BLaER1 treated with 17β-estradiol and CSF1 and Interleukin-3, amounts not matched to agents 10 nM and 100 nM (cell line): ENCODE results near the gene BABAM2.
"Not testable (repeated sequence)": the region's sequence is repeated elsewhere in the genome, so short reads cannot be mapped to it uniquely, and the experiment has no call there.

Source experiments
- H3K27ac ChIP-seq, 11 experiments: shearing (Covaris generic); formaldehyde crosslinking; 2 replicates each; pipeline ENCODE4 v1.8.1; 2022
- H3K27me3 ChIP-seq, 11 experiments: shearing (Covaris generic); formaldehyde crosslinking; 2 replicates each; pipeline ENCODE4 v1.8.1; 2022
- H3K36me3 ChIP-seq, 11 experiments: shearing (Covaris generic); formaldehyde crosslinking; 2 replicates each; pipeline ENCODE4 v1.8.1; 2022
- H3K4me1 ChIP-seq, 10 experiments: shearing (Covaris generic); formaldehyde crosslinking; 2 replicates each; pipeline ENCODE4 v1.8.1; 2022
- H3K4me2 ChIP-seq, 11 experiments: shearing (Covaris generic); formaldehyde crosslinking; 2 replicates each; pipeline ENCODE4 v1.8.1; 2022
- H3K4me3 ChIP-seq, 10 experiments: shearing (Covaris generic); formaldehyde crosslinking; 2 replicates each; pipeline ENCODE4 v1.8.1; 2022
- H3K9ac ChIP-seq, 11 experiments: shearing (Covaris generic); formaldehyde crosslinking; 2 replicates each; pipeline ENCODE4 v1.8.1; 2022
- H3K9me3 ChIP-seq, 11 experiments: shearing (Covaris generic); formaldehyde crosslinking; replicated peaks in 1 of 11; 2 replicates each; pipeline ENCODE4 v1.8.1; 2022
- H4K20me1 ChIP-seq, 11 experiments: shearing (Covaris generic); formaldehyde crosslinking; 2 replicates each; pipeline ENCODE4 v1.8.1; 2022
- Cebpa-rat ChIP-seq, 11 experiments: shearing (Covaris generic); IDR thresholded peaks; 2 replicates each; pipeline ENCODE4 v1.8.1; 2022

The BABAM2 gene

GRCh38 chr2:28368357-28368798, 477.8 kb downstream of the BABAM2 start:
- peak overlapping the region in 5 of 11 experiments; percentile 16 to 92 (median 80); a peak in 3 of 22 replicates for H3K27ac ChIP-seq
- no peak for TF ChIP-seq Cebpa-rat (IDR thresholded peaks at IDR 0.05)

GRCh38 chr2:28369358-28369757, 478.8 kb downstream of the BABAM2 start:
- H3K9me3 ChIP-seq: no peaks in the 10 kb centered on the region
- H3K9ac ChIP-seq: no peak overlapping the region
- peaks cover 39 to 61% (median 47%) of the 10 kb centered on the region in 10 experiments for H3K4me1 ChIP-seq
- no peak overlapping the region; a peak in 2 of 22 replicates for H3K27ac ChIP-seq
- no peaks in the 10 kb centered on the region for H3K27me3 ChIP-seq
- H3K4me3 ChIP-seq: no peak overlapping the region
- TF ChIP-seq Cebpa-rat (IDR thresholded peaks at IDR 0.05): no peak
- H3K36me3 ChIP-seq: no peaks in the 10 kb centered on the region
- no peaks in the 10 kb centered on the region for H4K20me1 ChIP-seq
- peak overlapping the region in 4 of 11 experiments; percentile 23 to 39 (median 37); a peak in 5 of 22 replicates for H3K4me2 ChIP-seq

More at GRCh38 chr2:28368357-28368798, 477.8 kb downstream of the BABAM2 start:
- Histone ChIP-seq H3K4me2 (peak overlapping the region in 9 of 11 experiments; percentile 35 to 100 (median 80); a peak in 10 of 22 replicates), H3K4me3 (no peak overlapping the region), H3K36me3 (no peaks in the 10 kb centered on the region), H3K4me1 (peaks cover 42 to 70% (median 55%) of the 10 kb centered on the region in 10 experiments), H3K9ac (no peak overlapping the region), H3K27me3 (no peaks in the 10 kb centered on the region), H3K9me3 (no peaks in the 10 kb centered on the region), H4K20me1 (no peaks in the 10 kb centered on the region)

GRCh38 chr2:28370354-28370753, 479.8 kb downstream of the BABAM2 start:
- Histone ChIP-seq H3K4me2 (peak overlapping the region in 5 of 11 experiments; percentile 10 to 59 (median 48); a peak in 6 of 22 replicates), H3K36me3 (no peaks in the 10 kb centered on the region), H3K4me1 (peaks cover 29 to 51% (median 37%) of the 10 kb centered on the region in 10 experiments), H4K20me1 (no peaks in the 10 kb centered on the region), H3K9ac (no peak overlapping the region), H3K9me3 (no peaks in the 10 kb centered on the region), H3K27ac (no peak overlapping the region), H3K4me3 (no peak overlapping the region), H3K27me3 (no peaks in the 10 kb centered on the region)
- TF ChIP-seq Cebpa-rat (IDR thresholded peaks at IDR 0.05): no peak

- not testable (repeated sequence) for H3K27ac ChIP-seq, H3K9me3 ChIP-seq, H3K4me2 ChIP-seq, H3K36me3 ChIP-seq, H4K20me1 ChIP-seq, H3K9ac ChIP-seq, H3K4me3 ChIP-seq, H3K27me3 ChIP-seq
- peaks cover 15 to 37% (median 23%) of the 10 kb centered on the region in 10 experiments for H3K4me1 ChIP-seq
These were observed 481.2 kb downstream of the BABAM2 start for GRCh38 chr2:28371728-28372127.

- no peaks in the 10 kb centered on the region for H3K27me3 ChIP-seq
- H3K4me3 ChIP-seq: no peak overlapping the region
- H3K4me2 ChIP-seq: no peak overlapping the region
- no peak overlapping the region for H3K9ac ChIP-seq
- TF ChIP-seq Cebpa-rat (IDR thresholded peaks at IDR 0.05): no peak
- peaks cover 11 to 33% (median 16%) of the 10 kb centered on the region in 10 experiments for H3K4me1 ChIP-seq
- no peaks in the 10 kb centered on the region for H3K36me3 ChIP-seq
- no peaks in the 10 kb centered on the region for H4K20me1 ChIP-seq
- H3K27ac ChIP-seq: no peak overlapping the region
- H3K9me3 ChIP-seq: no peaks in the 10 kb centered on the region
These were observed 483.3 kb downstream of the BABAM2 start for GRCh38 chr2:28373854-28374253.

GRCh38 chr2:28374331-28374730, 483.8 kb downstream of the BABAM2 start:
- no peak overlapping the region for H3K9ac ChIP-seq
- no peaks in the 10 kb centered on the region for H4K20me1 ChIP-seq
- peaks cover 16 to 33% (median 18%) of the 10 kb centered on the region in 10 experiments for H3K4me1 ChIP-seq
- no peak overlapping the region for H3K27ac ChIP-seq
- no peak overlapping the region for H3K4me3 ChIP-seq
- H3K27me3 ChIP-seq: no peaks in the 10 kb centered on the region
- H3K9me3 ChIP-seq: no peaks in the 10 kb centered on the region
- 0 out of 22 replicates have a peak overlapping the region, but pooled peaks of 1 of the 11 experiments have one; percentile 0 for H3K4me2 ChIP-seq
- no peak for TF ChIP-seq Cebpa-rat (IDR thresholded peaks at IDR 0.05)
- H3K36me3 ChIP-seq: no peaks in the 10 kb centered on the region

- Histone ChIP-seq H4K20me1 (no peaks in the 10 kb centered on the region), H3K9me3 (no peaks in the 10 kb centered on the region), H3K27ac (no peak overlapping the region), H3K27me3 (no peaks in the 10 kb centered on the region), H3K4me1 (peaks cover 25 to 34% (median 26%) of the 10 kb centered on the region in 10 experiments), H3K36me3 (no peaks in the 10 kb centered on the region), H3K4me2 (no peak overlapping the region), H3K9ac (no peak overlapping the region), H3K4me3 (no peak overlapping the region)
- no peak for TF ChIP-seq Cebpa-rat (IDR thresholded peaks at IDR 0.05)
These were observed 484.7 kb downstream of the BABAM2 start for GRCh38 chr2:28375236-28375635.

- H3K4me2 ChIP-seq: no peak overlapping the region
- no peak overlapping the region for H3K4me3 ChIP-seq
- H3K4me1 ChIP-seq: peaks cover 24 to 38% (median 34%) of the 10 kb centered on the region in 10 experiments
- no peak for TF ChIP-seq Cebpa-rat (IDR thresholded peaks at IDR 0.05)
- no peaks in the 10 kb centered on the region for H3K36me3 ChIP-seq
- H3K27me3 ChIP-seq: no peaks in the 10 kb centered on the region
- H3K9ac ChIP-seq: no peak overlapping the region
- H4K20me1 ChIP-seq: no peaks in the 10 kb centered on the region
- H3K9me3 ChIP-seq: no peaks in the 10 kb centered on the region
- H3K27ac ChIP-seq: no peak overlapping the region
These were observed 485.5 kb downstream of the BABAM2 start for GRCh38 chr2:28375742-28376631.

- H3K9ac ChIP-seq: no peak overlapping the region
- H3K4me1 ChIP-seq: peaks cover 37 to 51% (median 47%) of the 10 kb centered on the region in 10 experiments
- peak overlapping the region in 5 of 11 experiments; percentile 74 to 80 (median 77); a peak in 7 of 22 replicates for H3K4me2 ChIP-seq
These were observed 486.8 kb downstream of the BABAM2 start for GRCh38 chr2:28377195-28377816.

More at GRCh38 chr2:28377195-28377816, 486.8 kb downstream of the BABAM2 start:
- no peak for TF ChIP-seq Cebpa-rat (IDR thresholded peaks at IDR 0.05)
- no peaks in the 10 kb centered on the region for H4K20me1 ChIP-seq
- H3K36me3 ChIP-seq: no peaks in the 10 kb centered on the region
- no peaks in the 10 kb centered on the region for H3K9me3 ChIP-seq
- no peak overlapping the region; a peak in 1 of 22 replicates for H3K27ac ChIP-seq
- H3K4me3 ChIP-seq: no peak overlapping the region
- H3K27me3 ChIP-seq: no peaks in the 10 kb centered on the region
